PFSK-1 (cell line): ENCODE measurements around the gene SUSD2.

ENCODE experiments used
- FOXP2 ChIP-seq: optimal IDR thresholded peaks from 2 replicates; pipeline ENCODE3; 2011; ENCODE audit warnings: borderline replicate concordance, control low read depth, inconsistent platforms; ENCODE audit not compliant: insufficient read depth; ENCODE audit errors: extremely low read length, extremely low read depth
- POLR2AphosphoS5 ChIP-seq: IDR thresholded peaks from 2 replicates; pipeline ENCODE4 v1.6.1; 2012; ENCODE audit warnings: low read depth, mild to moderate bottlenecking, control low read depth, low read length, moderate library complexity
- SIN3A ChIP-seq: IDR thresholded peaks from 2 replicates; pipeline ENCODE4 v1.6.1; 2012; ENCODE audit warnings: mild to moderate bottlenecking, low read length, moderate library complexity, borderline replicate concordance; ENCODE audit not compliant: insufficient read depth
- TAF1 ChIP-seq: IDR thresholded peaks from 2 replicates; pipeline ENCODE4 v1.6.1; 2012; ENCODE audit warnings: low read length, control low read depth, borderline replicate concordance; ENCODE audit not compliant: insufficient read depth
- TF ChIP-seq, protein P1 (sequence below), 2 experiments: IDR thresholded peaks; 2 replicates each; pipeline versions ENCODE4 v1.6.1 to v1.8.0; 2011 to 2012; ENCODE audit warnings: low read depth in 2 of 2, low read length in 2 of 2, control low read depth in 1 of 2, inconsistent platforms in 1 of 2, mild to moderate bottlenecking in 1 of 2, moderate library complexity in 1 of 2; ENCODE audit not compliant: insufficient read depth in 1 of 2

Gene SUSD2

DNA sequence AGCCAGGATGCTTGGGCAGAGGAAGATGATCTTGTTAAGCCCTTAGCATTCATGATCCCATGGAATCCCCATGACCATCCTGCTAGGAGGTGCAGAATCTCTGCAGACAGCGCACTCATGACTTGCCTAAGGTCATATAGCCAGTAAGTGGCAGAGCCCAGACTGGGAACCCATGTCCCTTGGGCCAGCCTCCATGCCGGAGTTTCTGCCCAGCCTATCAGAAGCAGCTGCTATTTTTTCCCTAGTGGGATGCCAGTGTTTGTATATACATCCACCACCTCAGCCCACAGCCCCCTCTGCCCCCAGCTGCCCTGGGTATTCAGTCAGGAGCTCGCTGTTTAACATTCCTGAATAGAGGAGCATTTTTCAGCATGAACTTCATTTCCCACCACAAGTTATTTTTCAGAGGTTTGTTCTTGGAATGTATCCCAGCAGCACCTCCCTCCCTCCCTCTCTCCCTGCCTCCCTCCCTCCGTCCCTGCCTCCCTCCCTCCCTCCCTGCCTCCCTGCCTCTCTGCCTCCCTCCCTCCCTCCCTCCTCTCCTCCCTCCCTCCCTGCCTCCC is 34.4 kb upstream of the SUSD2 start:
- TF ChIP-seq TAF1 = no peak
- TF ChIP-seq, protein P1, sequence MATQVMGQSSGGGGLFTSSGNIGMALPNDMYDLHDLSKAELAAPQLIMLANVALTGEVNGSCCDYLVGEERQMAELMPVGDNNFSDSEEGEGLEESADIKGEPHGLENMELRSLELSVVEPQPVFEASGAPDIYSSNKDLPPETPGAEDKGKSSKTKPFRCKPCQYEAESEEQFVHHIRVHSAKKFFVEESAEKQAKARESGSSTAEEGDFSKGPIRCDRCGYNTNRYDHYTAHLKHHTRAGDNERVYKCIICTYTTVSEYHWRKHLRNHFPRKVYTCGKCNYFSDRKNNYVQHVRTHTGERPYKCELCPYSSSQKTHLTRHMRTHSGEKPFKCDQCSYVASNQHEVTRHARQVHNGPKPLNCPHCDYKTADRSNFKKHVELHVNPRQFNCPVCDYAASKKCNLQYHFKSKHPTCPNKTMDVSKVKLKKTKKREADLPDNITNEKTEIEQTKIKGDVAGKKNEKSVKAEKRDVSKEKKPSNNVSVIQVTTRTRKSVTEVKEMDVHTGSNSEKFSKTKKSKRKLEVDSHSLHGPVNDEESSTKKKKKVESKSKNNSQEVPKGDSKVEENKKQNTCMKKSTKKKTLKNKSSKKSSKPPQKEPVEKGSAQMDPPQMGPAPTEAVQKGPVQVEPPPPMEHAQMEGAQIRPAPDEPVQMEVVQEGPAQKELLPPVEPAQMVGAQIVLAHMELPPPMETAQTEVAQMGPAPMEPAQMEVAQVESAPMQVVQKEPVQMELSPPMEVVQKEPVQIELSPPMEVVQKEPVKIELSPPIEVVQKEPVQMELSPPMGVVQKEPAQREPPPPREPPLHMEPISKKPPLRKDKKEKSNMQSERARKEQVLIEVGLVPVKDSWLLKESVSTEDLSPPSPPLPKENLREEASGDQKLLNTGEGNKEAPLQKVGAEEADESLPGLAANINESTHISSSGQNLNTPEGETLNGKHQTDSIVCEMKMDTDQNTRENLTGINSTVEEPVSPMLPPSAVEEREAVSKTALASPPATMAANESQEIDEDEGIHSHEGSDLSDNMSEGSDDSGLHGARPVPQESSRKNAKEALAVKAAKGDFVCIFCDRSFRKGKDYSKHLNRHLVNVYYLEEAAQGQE (IDR thresholded peaks at IDR 0.05; ENCODE audit: insufficient read depth in 1 of 2, low read depth in 2 of 2, low read length in 2 of 2) = no peak
- TF ChIP-seq SIN3A = no peak
- TF ChIP-seq FOXP2 = no peak
- no peak for TF ChIP-seq POLR2AphosphoS5

DNA sequence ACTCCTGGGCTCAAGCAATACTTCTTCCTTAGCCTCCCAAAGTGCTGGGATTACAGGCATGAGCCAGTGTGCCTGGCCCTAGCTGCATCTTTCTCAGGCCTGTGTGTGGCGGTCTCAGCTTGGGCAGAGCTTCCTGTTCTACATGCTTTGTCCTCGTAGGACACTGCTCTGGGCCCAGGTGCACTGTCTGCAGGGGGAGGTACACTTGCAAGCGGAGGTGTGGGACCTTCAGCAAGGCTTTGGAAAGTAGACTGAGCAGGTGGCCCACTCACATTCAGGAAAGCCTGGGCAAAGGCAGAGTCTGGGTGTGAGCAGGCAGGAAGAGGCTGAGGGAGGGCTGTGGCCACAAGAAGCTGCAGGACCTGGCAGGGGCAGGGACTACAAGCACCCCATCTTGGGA is 33.6 kb upstream of the SUSD2 start:
- TF ChIP-seq SIN3A = no peak
- no peak for TF ChIP-seq TAF1
- no peak for TF ChIP-seq FOXP2
- no peak for TF ChIP-seq POLR2AphosphoS5
- TF ChIP-seq, protein P1 (IDR thresholded peaks at IDR 0.05; ENCODE audit: insufficient read depth in 1 of 2, low read depth in 2 of 2, low read length in 2 of 2) = no peak

DNA sequence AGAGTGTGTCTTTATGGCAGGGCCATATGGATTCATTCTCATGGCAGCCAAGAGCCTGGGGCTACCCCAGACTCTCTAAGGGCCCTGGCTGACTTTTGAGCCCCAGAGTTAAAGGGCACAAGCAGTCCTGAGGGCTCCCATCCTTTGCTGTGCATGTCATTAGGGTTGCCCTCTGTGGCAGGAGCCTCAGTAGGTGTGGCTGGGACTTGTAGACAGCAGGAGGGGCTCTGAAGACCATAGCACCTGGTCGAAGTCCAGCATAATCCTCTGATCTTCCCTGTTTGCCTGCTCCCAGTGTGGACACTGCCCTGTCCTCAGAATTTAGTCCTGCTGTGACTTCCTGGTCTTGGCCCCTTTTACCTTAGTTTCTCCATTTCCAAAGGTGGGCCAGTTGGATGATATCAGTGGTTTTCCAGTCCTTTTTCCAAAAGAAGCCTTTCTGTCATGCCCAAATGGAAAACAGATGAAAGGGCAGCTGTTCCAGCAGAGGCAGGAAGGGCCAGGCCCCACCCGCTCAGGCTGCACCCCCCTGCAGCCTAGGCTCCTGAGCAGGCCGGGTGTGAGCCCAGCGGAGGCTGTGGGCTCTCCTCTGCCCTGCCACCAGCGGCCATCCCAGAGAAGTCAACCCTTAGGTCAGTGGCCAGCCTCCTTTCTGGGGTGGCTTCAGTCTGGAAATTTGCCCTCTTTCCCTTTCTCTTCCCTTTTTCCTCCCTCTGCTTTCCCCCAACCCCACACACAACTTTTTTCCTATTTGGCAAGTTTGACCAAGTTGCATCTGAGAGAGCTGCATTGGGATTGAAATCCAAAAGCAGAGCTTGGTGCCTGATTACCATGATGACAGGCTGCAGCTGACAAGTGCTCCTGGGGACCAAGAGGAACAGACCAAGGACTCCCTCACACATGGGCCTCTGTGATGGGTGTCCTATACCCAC is 32.8 kb upstream of the SUSD2 start:
- no peak for TF ChIP-seq SIN3A
- TF ChIP-seq, protein P1 (IDR thresholded peaks at IDR 0.05; ENCODE audit: insufficient read depth in 1 of 2, low read depth in 2 of 2, low read length in 2 of 2) = no peak
- no peak for TF ChIP-seq POLR2AphosphoS5
- TF ChIP-seq FOXP2 = no peak
- no peak for TF ChIP-seq TAF1

DNA sequence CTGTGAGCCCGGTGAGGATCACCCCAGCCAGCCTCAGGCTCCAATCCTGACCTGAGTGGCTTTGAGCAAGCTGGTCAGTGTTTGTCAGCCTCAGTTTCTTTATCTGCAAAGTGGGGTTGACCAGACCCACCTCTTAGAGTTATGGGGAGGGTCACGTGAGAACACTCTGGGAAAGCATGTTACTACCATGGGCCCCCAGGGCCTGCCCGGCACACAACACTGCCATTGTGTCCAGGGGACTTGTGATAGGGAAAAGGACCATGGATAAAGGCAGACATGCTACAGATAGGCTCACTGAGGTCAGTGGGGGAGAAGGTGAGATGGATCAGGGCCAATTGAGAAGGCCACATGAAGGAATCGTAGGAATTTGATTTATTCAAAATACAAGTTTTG is 32.1 kb upstream of the SUSD2 start:
- TF ChIP-seq, protein P1 (IDR thresholded peaks at IDR 0.05; ENCODE audit: insufficient read depth in 1 of 2, low read depth in 2 of 2, low read length in 2 of 2) = no peak
- TF ChIP-seq FOXP2 (no peak), POLR2AphosphoS5 (no peak), TAF1 (no peak), SIN3A (no peak)
